Fibroblast of gingiva (primary cell): ENCODE data around the gene IRF2BP1.

ENCODE experiments used
- DNase-seq: peaks from one replicate; pipeline ENCODE4 v3.0.0-alpha.2; 2011; ENCODE audit warnings: low read depth

The IRF2BP1 gene, protein sequence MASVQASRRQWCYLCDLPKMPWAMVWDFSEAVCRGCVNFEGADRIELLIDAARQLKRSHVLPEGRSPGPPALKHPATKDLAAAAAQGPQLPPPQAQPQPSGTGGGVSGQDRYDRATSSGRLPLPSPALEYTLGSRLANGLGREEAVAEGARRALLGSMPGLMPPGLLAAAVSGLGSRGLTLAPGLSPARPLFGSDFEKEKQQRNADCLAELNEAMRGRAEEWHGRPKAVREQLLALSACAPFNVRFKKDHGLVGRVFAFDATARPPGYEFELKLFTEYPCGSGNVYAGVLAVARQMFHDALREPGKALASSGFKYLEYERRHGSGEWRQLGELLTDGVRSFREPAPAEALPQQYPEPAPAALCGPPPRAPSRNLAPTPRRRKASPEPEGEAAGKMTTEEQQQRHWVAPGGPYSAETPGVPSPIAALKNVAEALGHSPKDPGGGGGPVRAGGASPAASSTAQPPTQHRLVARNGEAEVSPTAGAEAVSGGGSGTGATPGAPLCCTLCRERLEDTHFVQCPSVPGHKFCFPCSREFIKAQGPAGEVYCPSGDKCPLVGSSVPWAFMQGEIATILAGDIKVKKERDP

DNA sequence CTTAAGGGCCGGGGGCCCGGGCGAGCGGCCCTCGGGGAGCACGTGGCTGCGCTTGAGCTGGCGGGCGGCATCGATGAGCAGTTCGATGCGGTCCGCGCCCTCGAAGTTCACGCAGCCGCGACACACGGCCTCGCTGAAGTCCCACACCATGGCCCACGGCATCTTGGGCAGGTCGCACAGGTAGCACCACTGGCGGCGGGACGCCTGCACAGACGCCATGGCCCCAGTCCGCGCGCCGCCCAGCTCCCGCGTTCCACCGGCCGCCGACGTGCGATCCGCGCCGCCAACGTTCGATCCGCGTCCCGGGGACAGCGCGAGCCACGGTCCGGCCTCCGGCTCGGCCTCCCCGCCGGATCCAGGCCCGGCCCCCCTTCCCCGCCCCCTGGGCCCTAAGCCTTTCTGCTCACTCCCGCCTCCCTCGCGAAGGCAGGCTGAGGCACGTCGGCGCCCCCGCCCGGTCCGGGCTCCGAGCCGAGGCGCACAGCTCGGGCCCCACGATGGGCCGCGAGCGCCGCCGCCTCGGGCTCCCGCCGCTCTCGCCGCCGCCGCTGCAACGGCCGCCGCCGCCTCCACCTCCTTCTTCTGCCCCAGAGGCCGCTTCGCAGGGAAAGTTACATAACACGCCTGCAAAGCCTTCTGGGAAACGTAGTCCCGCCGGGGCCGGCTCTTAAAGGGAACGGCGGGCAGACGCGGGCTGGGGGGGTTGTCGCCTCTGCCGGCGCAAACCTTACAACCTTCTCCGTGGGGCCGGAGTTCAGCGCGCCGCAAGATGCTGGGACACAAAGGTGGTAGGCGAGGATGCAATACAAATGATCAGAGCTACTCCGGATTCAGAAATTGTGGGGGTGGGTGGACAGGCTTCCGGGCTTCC is at the start of gene IRF2BP1:
TSS of gene IRF2BP1 (minus strand) at position 586 of the 871 bp plus-strand sequence. CDS start at position 219, 367 bp downstream.
- DNase-seq: peak; percentile 91

DNA sequence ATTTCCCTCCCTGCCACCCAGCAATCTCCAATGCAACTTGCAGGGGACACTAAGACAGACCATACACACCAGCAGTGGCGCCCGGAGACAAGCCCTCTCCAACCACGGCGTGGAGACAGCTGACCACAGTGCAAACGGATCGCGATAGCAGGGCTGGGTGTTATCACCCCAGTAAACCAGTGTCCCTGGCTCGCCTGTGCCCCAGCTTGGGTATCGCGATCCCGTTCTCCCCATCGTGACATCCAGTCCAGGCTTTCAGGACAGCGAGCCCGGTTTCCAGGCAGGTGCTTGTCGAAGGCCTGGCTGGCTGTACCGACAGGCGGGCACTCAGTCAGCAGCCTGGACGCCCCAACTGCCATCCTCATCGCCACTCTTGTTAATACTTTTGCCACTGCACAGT is 49.3 kb upstream of the IRF2BP1 start:
- DNase-seq: no peak

DNA sequence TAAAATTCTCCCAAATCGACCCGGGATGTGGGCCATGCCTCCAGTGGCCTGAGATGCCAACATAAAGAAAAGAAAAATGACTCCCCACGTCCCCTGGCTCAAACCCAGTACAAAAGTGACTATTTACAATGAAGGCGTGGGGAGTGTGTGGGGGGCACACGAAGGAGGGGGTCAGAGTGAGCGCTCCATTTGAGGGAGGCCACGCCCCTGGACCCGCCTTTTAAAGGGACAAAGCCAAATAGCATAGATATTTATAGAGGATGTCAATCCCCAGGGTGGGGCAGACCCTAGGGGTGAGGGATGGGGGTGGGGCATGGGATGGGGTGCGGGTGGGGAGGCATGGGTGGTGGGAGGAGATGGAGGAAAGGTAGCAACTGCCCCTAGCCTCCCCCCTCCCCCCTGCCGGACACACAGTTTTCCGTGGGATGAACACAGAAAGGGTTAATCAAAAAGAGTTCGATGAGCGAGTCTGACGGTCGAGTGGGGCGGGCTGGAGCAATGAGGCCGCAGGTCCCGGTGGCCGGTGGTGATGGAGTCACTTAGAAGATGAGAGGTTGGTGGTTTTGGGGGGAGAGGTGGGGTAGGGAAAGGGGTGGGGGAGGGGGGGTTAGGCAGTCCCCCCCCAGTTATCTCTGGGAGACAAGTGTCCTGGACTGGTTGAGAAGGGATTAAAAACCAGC is 48.8 kb upstream of the IRF2BP1 start:
- no peak for DNase-seq

DNA sequence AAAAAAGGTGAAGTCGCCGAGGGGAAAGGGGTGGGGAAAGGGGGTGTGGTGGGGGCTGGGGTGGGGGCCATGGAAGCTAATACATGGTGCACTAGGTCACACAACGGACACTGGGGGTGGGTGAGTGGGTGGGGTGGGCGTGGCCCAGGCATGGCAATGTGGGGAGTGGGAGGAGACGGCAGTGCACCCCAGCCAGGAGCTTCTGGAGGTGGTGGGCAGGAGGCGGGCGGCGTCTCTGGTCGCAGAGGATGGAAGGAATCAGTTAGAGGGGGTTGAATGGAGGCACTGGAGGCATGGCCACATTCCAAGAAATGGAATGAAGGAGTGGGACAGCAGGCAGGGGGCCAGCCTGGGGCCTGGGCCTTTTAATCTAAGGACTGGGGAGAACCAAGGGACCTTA is 47.8 kb upstream of the IRF2BP1 start:
- no peak for DNase-seq

DNA sequence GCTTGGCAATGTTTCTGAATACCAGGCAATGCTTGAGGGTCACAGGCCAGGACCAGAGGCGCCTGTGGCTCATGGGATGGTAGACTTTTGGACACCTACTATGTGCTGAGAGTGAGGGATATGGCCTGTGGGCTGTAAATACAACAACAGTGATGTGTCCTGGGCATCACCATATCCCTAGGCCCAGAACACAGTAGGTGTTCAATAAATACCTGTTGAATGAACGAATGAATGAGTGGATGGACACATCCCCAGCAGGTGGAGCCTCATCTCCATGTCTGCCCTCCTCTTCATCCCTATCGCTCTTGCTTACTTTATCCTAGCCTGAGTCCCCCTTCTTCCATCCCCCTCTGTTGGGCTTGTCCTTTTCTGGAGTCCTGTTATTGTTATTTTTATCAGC is 45.1 kb upstream of the IRF2BP1 start:
- no peak for DNase-seq

DNA sequence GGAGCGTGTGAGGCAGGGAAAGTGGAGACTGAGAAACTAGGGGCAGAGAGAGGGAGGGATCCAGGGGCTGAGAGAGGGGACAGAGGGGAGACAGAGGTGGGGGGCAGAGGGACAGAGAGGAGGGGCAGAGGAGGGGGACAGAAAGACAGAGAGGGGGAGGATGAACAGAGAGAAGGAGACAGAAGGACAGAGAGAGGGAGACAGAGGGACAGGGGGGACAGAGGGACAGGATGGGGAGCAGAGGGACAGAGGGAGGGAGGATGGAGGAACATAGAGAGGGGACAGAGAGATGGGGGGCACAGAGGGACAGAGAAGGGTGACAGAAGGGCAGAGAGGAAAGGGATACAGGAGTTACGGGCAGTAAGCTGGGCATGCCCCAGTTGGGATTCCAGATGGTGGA is 43.3 kb upstream of the IRF2BP1 start:
- no peak for DNase-seq

DNA sequence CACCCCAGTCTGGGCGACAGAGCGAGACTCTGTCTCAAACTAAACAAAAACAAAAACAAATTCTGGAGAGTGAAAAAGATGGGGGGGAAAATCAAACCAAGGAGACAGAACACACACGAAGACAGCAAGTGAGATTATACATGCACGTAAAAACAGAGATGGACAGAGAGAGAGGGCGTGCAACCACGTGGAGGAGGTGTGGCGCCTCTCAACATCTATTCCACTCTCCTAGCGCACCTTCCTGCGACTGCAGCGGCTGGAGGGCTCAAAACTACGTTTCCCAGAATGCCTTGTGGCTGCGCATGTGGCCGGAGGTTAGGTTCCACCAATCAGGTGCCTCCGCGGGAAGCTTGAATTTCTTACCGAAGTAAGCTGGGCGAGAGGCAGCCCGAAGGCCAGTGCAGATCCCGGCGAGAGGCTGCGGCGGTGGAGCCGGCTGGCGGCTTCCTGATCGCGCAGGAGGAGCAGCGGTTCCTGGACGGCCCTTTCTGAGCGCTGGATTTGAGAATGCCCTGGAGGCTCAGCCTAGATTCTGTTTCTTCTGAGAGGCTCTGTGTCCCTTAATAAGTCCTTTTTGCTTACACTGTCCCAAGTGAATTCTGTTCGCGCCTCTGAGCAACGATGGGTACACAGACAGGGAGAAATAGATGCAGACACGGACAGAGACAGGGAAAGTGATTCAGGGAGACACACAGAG is 41.8 kb upstream of the IRF2BP1 start:
- peak; percentile 76 for DNase-seq

DNA sequence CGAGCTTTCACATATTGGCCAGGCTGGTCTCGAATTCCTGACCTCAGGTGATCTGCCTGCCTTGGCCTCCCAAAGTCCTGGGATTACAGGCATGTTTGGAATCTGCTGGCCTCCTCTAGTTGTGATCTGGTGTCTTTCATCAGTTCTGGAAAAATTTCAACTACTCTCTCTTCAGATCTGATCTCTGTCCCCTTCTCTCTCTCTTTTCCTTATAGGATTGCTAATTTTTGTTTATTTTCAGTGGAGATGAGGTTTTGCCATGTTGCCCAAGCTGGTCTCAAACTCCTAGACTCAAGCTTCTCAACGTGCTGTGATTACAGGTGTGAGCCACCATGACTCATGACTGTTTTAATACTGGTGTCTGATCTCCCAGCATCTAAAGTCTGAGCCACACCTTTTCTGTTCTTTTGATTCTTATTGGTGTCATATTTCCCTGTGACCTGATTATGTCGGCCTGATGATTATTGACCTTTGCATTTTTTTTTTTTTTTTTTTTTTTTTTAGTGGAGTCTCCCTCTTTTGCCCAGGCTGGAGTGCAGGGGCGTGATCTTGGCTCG is 39.0 kb upstream of the IRF2BP1 start:
- no peak for DNase-seq

DNA sequence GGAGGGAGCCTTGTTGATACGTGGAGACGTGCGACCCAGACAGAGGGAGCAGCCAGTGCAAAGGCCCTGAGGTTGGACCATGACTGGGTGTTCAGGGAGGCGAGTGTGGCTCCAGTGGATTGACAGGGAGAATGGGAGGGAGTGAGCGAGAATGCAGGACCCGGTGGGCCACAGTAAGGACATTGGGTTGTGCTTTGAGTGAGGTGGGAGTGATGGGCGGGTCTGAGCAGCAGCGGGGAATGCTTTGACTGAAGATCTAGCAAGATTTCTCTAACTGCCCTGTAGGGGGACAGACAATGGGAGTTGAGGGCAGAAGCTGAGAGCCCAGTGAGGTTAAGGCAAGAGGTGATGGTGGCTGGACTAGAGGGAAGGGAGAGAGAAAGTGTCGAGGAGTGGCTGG is 36.3 kb upstream of the IRF2BP1 start:
- no peak for DNase-seq

DNA sequence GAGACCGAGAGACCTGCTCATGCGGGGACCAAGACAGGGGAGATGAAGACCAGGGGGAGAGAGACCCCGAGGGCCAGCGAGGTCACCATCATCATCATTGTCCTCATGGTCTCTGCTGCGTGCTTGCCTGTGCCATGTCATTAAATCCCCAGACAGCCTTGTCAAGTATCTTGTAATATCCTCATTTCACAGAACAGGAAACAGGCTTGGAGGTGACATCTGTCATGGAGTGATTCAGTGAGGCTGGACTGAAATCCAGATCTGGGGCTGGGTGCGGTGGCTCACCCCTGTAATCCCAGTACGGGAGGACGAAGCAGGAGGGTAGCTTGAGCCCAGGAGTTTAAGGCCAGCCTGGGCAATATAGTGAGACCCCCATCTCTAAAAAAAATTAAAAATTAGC is 34.5 kb upstream of the IRF2BP1 start:
- no peak for DNase-seq

DNA sequence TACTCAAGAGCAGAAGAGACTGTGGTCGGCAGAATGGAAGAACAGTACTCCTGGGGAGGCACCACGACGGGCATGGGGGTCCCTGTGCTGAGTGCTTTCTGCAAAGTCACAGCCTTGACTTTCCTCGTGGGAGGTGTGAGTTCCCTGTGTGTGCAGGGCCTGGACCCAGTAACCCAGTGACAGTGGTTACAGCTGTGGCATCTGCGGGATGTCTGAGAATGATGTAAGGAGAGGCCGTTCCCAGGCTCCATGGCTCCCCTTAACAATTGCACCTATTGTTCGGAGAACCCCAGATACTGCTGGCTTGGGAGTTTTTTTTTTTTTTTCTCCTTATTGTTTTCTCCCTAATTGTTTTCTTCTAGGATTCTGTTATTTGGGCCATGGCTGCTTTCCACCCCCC is 33.7 kb upstream of the IRF2BP1 start:
- DNase-seq: no peak

DNA sequence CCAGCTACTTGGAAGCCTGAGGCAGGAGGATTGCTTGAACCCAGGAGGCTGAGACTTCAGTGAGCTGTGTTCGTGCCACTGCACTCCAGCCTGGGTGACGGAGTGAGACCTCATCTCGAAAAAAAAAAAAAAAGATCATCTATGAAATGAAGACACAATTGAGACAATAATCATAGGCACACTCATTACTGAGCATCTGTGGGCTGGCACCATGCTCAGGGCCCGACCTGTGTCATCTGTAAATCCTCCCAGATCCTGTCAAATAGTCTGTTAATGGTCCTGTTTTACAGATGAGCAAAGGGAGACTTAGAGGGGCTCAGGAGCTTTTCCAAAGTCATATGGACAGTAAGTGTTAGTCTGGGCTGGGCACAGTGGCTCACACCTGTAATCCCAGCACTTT is 32.8 kb upstream of the IRF2BP1 start:
- no peak for DNase-seq

DNA sequence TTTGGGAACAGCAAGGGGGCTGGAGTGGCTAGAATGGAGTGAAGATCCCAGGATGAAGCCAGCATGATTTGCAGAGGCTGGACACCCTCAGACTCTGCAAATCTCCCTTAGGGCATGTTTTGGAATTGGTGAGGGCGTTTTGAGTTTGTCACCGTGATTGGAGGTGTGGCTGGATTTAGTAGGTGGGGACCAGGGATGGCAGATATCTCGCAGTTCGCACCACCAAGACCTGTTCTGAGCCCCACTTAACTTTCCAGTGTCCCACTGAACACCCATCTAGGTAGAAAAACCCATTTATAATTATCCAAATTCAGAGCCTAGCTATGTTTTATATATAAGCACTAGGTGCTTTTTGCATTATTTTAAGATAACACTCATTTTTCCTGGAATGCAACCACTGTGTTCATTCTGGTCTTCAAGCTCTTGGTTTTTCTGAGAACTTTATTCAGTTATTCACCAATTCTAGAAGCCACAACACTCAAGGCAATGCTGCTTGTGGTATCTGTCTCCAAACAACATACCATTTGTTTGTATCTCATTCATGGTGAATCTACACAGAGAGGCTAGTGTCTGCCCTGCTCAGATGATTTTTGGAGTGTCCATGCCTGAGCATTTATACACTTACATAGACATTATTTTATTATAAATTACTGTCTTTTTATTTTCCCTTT is 31.6 kb upstream of the IRF2BP1 start:
- DNase-seq: no peak

DNA sequence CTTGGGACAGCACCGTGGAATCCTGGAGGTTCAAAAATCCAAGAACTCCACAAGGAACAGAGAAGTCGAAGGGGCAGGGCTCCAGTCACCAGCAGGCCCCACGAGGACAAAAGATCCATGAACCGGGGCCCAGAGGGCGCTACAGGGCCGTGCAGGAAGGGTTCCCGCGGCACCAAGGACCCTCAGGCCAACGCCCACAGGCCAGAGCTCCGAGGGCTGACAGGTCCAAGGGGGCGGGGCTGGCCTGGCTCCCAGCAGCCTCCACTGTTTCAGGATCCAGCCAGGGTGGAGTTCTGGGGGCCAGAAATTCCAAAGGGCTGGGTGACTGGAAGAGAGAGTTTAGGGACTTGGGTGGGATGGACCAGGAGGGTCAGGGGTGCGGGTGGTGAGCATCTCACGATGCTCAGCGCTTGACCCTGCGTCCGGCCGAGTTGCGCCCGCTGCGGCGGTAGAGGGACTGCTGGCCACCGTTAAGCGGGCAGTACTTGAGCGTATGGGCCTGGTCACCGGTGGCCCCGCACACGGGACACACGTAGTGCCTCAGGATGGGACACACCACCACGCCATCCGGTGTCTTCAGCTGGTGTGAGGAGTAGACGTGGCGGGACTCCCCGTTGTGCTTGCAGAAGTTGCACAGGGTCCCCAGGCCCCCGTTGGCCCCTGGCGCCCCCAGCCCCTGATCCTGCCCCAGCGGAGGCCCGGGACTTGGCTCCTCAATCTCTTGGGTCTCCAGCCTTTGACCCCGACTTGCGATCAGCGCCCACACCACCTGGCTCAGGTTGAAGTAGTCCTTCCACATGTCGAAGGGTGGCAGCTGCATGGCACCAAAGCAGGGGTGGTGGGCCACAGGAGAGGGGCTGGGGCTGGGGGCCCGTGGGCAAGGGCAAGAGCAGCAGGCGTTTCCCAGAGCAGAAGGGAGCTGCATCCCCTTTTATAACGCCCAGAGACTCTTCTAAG is 28.2 kb upstream of the IRF2BP1 start, which contains the start of gene NANOS2:
TSS of gene NANOS2 (minus strand) at position 905 of the 957 bp plus-strand sequence. CDS start at position 820, 85 bp downstream.
- DNase-seq: no peak

DNA sequence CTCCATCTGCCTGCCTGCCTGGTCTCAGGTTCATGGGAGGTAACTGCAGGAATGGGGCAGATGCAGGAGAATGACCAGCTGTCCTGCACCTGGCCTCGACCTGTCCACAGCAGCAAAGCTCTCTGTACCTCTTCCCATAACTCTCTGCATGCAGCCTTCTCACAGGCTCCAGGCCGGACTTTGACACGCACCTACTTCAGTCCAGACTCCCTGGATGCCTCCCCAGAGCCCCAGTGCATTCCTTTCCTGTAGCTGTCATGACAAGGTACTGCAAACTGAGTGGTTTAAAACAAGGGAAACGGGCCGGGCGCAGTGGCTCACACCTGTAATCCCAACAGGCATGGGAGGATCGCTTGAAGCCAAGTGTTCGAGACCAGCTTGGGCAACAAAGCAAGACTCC is 25.4 kb upstream of the IRF2BP1 start:
- DNase-seq: no peak

DNA sequence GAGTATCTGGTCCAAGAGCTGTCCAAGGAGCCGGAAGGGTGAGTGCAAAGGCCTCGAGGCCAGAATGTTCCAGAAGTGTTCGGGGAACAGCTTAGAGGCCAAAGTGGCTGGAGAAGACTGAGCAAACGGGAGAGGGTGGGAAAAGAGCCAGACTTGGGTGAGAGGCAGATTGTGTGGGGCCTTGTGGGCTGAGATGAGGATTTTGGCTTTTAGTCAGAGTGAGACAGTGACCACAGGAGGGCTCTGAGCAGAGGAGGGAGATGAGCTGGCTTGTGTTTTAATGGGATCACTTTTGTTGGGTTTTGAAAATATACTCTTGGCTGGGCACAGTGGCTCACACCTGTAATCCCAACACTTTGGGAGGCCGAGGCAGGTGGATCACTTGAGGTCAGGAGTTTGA is 23.0 kb upstream of the IRF2BP1 start:
- DNase-seq: no peak

DNA sequence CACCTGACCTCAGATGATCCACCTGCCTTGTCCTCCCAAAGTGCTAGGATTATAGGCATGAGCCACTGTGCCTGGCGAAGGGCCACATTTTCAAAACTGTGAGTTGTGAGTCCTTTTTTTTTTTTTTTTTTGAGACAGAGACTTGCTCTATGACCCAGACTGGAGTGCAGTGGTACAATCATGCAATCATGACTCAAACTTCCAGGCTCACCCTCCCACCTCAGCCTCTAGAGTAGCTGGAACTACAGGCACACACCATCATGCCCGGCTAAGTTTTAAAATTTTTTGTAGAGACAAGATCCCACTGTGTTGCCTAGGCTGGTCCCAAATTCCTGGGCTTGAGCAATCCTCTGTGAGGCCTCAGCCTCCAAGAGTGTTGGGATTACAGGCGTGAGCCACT is 20.3 kb upstream of the IRF2BP1 start:
- DNase-seq: no peak

DNA sequence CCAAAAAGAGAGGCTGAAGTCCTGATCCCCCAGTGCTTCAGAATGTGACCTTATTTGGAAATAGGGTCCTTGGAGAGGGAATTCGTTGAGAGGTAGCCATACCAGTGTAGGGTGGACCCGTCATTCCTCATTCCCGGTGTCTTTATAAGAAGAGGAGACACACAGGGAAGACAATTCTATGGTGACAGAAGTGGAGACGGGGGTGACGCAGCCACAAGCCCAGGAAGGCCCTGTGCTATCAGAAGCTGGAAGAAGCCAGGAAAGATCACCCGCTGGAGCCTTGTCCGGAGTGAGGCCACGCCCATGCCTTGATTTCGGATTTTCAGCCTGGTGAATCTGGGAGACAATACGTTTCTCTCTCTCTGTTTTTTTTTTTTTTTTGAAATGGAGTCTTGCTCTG is 19.1 kb upstream of the IRF2BP1 start:
- no peak for DNase-seq
